ENCODE results near the gene AMOTL1.

DNA sequence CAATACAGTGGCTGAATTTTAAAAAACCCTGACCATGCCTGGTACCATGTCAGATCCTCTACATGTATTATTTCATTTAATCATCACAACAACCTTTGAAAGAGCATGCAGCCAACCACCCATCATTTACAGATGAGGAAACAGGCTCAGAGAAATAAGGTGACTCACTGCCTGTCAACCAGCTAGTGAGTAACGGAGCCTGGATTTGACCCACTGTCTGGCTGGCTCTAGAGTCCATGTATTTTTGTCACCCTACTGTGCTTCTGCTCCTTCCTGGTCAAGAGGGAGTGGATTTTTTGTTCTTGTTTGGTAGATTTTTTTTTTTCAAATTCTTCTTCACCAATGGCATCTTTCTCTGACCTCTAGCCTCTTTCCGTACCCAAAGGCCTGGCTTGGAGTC is 127.8 kb downstream of the AMOTL1 start:
- TF ChIP-seq CTCF (IDR thresholded peaks at IDR 0.05; ENCODE audit: poor library complexity, severe bottlenecking) = no peak
- no peak for TF ChIP-seq EZH2 (IDR thresholded peaks at IDR 0.05; ENCODE audit: borderline replicate concordance, insufficient read depth, low read length, poor library complexity, severe bottlenecking)
- no peak for TF ChIP-seq EP300 (conservative IDR thresholded peaks at IDR 0.05; ENCODE audit: poor library complexity, severe bottlenecking)
- TF ChIP-seq, protein P1, sequence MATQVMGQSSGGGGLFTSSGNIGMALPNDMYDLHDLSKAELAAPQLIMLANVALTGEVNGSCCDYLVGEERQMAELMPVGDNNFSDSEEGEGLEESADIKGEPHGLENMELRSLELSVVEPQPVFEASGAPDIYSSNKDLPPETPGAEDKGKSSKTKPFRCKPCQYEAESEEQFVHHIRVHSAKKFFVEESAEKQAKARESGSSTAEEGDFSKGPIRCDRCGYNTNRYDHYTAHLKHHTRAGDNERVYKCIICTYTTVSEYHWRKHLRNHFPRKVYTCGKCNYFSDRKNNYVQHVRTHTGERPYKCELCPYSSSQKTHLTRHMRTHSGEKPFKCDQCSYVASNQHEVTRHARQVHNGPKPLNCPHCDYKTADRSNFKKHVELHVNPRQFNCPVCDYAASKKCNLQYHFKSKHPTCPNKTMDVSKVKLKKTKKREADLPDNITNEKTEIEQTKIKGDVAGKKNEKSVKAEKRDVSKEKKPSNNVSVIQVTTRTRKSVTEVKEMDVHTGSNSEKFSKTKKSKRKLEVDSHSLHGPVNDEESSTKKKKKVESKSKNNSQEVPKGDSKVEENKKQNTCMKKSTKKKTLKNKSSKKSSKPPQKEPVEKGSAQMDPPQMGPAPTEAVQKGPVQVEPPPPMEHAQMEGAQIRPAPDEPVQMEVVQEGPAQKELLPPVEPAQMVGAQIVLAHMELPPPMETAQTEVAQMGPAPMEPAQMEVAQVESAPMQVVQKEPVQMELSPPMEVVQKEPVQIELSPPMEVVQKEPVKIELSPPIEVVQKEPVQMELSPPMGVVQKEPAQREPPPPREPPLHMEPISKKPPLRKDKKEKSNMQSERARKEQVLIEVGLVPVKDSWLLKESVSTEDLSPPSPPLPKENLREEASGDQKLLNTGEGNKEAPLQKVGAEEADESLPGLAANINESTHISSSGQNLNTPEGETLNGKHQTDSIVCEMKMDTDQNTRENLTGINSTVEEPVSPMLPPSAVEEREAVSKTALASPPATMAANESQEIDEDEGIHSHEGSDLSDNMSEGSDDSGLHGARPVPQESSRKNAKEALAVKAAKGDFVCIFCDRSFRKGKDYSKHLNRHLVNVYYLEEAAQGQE (IDR thresholded peaks at IDR 0.05; ENCODE audit: borderline replicate concordance) = no peak
- no peak for TF ChIP-seq RAD21 (conservative IDR thresholded peaks at IDR 0.05)
- TF ChIP-seq TAF1 (IDR thresholded peaks at IDR 0.05; ENCODE audit: low read depth) = no peak
- TF ChIP-seq MXI1 (conservative IDR thresholded peaks at IDR 0.05; ENCODE audit: poor library complexity, severe bottlenecking) = no peak
- TF ChIP-seq POLR2AphosphoS5 (IDR thresholded peaks at IDR 0.05) = no peak
